Panc1 (cell line): Measurements from ENCODE around the gene ZNF622. TPM values are rescaled to one million over a fixed set of nuclear protein-coding genes. Genes with fewer than 3 reads are reported as not detected.

ENCODE experiments used
- ATAC-seq: fragments of 200-7000 bp; cut with Tn5 transposase; 2 replicates; pipeline ENCODE4 v1.9.1; 2020; ENCODE audit warnings: mild to moderate bottlenecking, moderate library complexity
- BruUV-seq: library from RNA; stranded (reverse); fragments of 400-500 nt; replicated peaks from 2 replicates; lab custom pipeline; 2021; lab: Mats Ljungman, UMichigan
- CTCF ChIA-PET: fragments of 300-600 bp; sonication (Branson Sonifier 250); formaldehyde crosslinking; loops from one replicate; lab custom pipeline; 2022; ENCODE audit warnings: antibody characterized with exemption; lab: Charles Lee
- POLR2A ChIA-PET: fragments of 300-600 bp; sonication (Branson Sonifier 250); formaldehyde crosslinking; loops from one replicate; lab custom pipeline; 2022; ENCODE audit warnings: antibody characterized with exemption; lab: Charles Lee
- DNase-seq: peaks from one replicate; pipeline ENCODE4 v3.0.0-alpha.2; 2010; ENCODE audit warnings: low read depth, low spot score
- H3K27ac ChIP-seq: 2 replicates; pipeline ENCODE4 v1.5.1; 2011; ENCODE audit warnings: mild to moderate bottlenecking, low read length, inconsistent platforms
- H3K27me3 ChIP-seq: fragments of 200-500 bp; sonication (Bioruptor generic); 2 replicates; pipeline ENCODE4 v1.6.0; 2014; ENCODE audit warnings: low read length, inconsistent platforms; ENCODE audit not compliant: control insufficient read depth, insufficient read depth
- H3K36me3 ChIP-seq: fragments of 200-500 bp; sonication (Bioruptor generic); 2 replicates; pipeline ENCODE4 v1.5.1; 2014; ENCODE audit warnings: inconsistent platforms, mild to moderate bottlenecking, low read length, moderate library complexity; ENCODE audit not compliant: control insufficient read depth, insufficient read depth
- H3K4me1 ChIP-seq: 2 replicates; pipeline ENCODE4 v1.5.1; 2011; ENCODE audit warnings: inconsistent platforms, mild to moderate bottlenecking, low read length, moderate library complexity; ENCODE audit not compliant: control insufficient read depth, insufficient read depth
- H3K4me3 ChIP-seq, 2 experiments: 2 replicates each; pipeline ENCODE4 v1.5.1; 2011 to 2012; ENCODE audit warnings: low read depth in 2 of 2, low read length in 2 of 2, mild to moderate bottlenecking in 2 of 2, inconsistent platforms in 1 of 2, moderate library complexity in 1 of 2
- H3K9me3 ChIP-seq: fragments of 200-500 bp; sonication (Bioruptor generic); 2 replicates; pipeline ENCODE4 v1.5.1; 2014; ENCODE audit warnings: low read depth, mild to moderate bottlenecking, inconsistent platforms, low read length, moderate library complexity; ENCODE audit not compliant: control insufficient read depth, insufficient read depth
- CTCF ChIP-seq: fragments of 450-650 bp; IDR thresholded peaks from 2 replicates; pipeline ENCODE4 v1.5.1; 2017; ENCODE audit warnings: mild to moderate bottlenecking
- POLR2AphosphoS5 ChIP-seq: IDR thresholded peaks from 2 replicates; pipeline ENCODE4 v1.6.1; 2012; ENCODE audit warnings: mild to moderate bottlenecking, low read depth, low read length, moderate library complexity
- REST ChIP-seq, 2 experiments: IDR thresholded peaks; 2 replicates each; pipeline ENCODE4 v1.6.1; 2011 to 2012; ENCODE audit warnings: low read depth in 2 of 2, control low read depth in 1 of 2, low read length in 1 of 2, mild to moderate bottlenecking in 1 of 2, moderate library complexity in 1 of 2; ENCODE audit not compliant: insufficient read depth in 1 of 2
- SIN3A ChIP-seq: IDR thresholded peaks from 2 replicates; pipeline ENCODE4 v1.6.1; 2012; ENCODE audit warnings: low read depth, mild to moderate bottlenecking, low read length, moderate library complexity, borderline replicate concordance; ENCODE audit not compliant: insufficient read depth
- TCF7L2 ChIP-seq: IDR thresholded peaks from 2 replicates; pipeline ENCODE4 v1.6.1; 2011; ENCODE audit warnings: mild to moderate bottlenecking, low read depth, low read length, inconsistent platforms
- in situ Hi-C: cut with HindIII; loops from 2 replicates; pipeline ENCODE4 v1.10.0; 2016; ENCODE audit warnings: low sequenced_read_pairs, low pct_unique_long_range_greater_than_20kb
- intact Hi-C: fragments of 100-400 bp; cut with micrococcal nuclease; formaldehyde crosslinking; loops from one replicate; pipeline ENCODE4 v1.10.0; 2022; ENCODE audit not compliant: unreplicated experiment
- total RNA-seq: library from RNA; stranded (reverse); gene quantifications from one replicate; pipeline ENCODE4 v1.2.1, GENCODE V29; 2021; ENCODE audit not compliant: unreplicated experiment

Gene ZNF622
- total RNA-seq, 1 experiment from 2014 or later, result 29.3 TPM

- intact Hi-C loops (loop anchor here (1.0 kb wide), 1 partner anchor 295 kb away; no protein-coding TSS in a partner anchor), in situ Hi-C loops (no loop called here)
- Histone ChIP-seq H3K9me3 (no peaks in the 10 kb centered on the region), H3K27me3 (no peaks in the 10 kb centered on the region), H3K36me3 (peaks cover 53% of the 10 kb centered on the region), H3K4me1 (0 out of 2 replicates have a peak, but pooled peaks cover 3% of the 10 kb centered on the region), H3K27ac (no peak overlapping the region), H3K4me3 (no peak overlapping the region)
- ChIA-PET POLR2A (no interaction called here), CTCF (interaction anchor here (0.7 to 4.1 kb wide), 3 partner anchors 207 to 1350 kb away, joined by 3 to 19 read pairs (median 4); no protein-coding TSS in a partner anchor)
- no TSS peak for BruUV-seq
- TF ChIP-seq CTCF (no peak), TCF7L2 (no peak), POLR2AphosphoS5 (no peak)
- no peak for ATAC-seq
- DNase-seq, result no peak
Observed at GRCh38 chr5:16455668-16456067, 9.9 kb downstream of the ZNF622 start.

DNA sequence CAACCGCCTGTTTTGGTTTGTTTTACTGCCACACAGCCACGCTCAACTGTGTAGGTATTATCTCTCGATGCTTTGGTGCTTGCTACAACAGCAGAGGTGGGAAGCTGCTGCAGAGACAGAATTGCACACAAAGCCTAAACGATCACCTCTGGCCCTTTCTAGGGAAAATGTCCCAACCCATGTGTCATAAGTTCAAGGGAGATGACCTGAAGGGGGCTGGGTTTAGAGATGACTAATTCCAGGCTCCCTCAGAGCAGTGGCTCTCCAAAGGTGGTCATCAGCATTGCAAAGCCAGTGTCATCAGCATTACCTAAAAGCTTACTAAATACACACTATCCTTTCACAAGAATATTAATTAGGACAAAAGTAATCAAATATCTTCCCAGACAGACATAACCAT, 10.9 kb downstream of the ZNF622 start:
- Histone ChIP-seq H3K9me3 (no peaks in the 10 kb centered on the region), H3K36me3 (peaks cover 56% of the 10 kb centered on the region), H3K27ac (no peak overlapping the region), H3K4me3 (no peak overlapping the region), H3K4me1 (0 out of 2 replicates have a peak, but pooled peaks cover 3% of the 10 kb centered on the region), H3K27me3 (no peaks in the 10 kb centered on the region)
- DNase-seq, result no peak
- TF ChIP-seq CTCF (no peak), POLR2AphosphoS5 (no peak), REST (IDR thresholded peaks at IDR 0.05; ENCODE audit: insufficient read depth in 1 of 2, low read depth in 2 of 2, low read length in 1 of 2) (no peak), SIN3A (no peak), TCF7L2 (no peak)
- no peak for ATAC-seq
- ChIA-PET CTCF (interaction anchor here (4.1 kb wide), 1 partner anchor 294 kb away, joined by 19 read pairs; no protein-coding TSS in a partner anchor), POLR2A (no interaction called here)
- in situ Hi-C loops, result no loop called here
- intact Hi-C loops, result no loop called here
- no TSS peak for BruUV-seq
